ENCODE measurements around the gene RIOK1.

GRCh38 chr6:7341989-7342742 lies 47.4 kb upstream of the RIOK1 start:
- no peak for TF ChIP-seq CTCF (IDR thresholded peaks at IDR 0.05; ENCODE audit: poor library complexity)
- no peak for TF ChIP-seq EZH2phosphoT487 (IDR thresholded peaks at IDR 0.05; ENCODE audit: low read depth, severe bottlenecking, unreplicated experiment)
- no peak for TF ChIP-seq EZH2 (IDR thresholded peaks at IDR 0.05; ENCODE audit: borderline replicate concordance)

Data from hepatocyte (in vitro differentiated cells).